HepG2 (cell line): ENCODE results near the gene LTA4H. TPM values are rescaled to one million over a fixed set of nuclear protein-coding genes. Genes with fewer than 3 reads are reported as not detected.
A peak's percentile ranks its signal among the peaks of the same experiment; 100 is the strongest.

Experiments used
- ATF4 ChIP-seq, 2 experiments: fragments of 450-650 bp in 1 of 2; sonication (generic) in 1 of 2; formaldehyde crosslinking; IDR thresholded peaks; 2 replicates each; pipeline versions ENCODE4 v1.5.0 to v1.8.0; 2020 to 2022; ENCODE audit warnings: mild to moderate bottlenecking in 1 of 2, missing genetic modification reagents in 1 of 2
- ERF ChIP-seq: IDR thresholded peaks from 2 replicates; pipeline ENCODE4 v1.6.1; 2018; ENCODE audit warnings: missing biosample characterization, missing genetic modification reagents
- GMEB2 ChIP-seq: IDR thresholded peaks from 2 replicates; pipeline ENCODE4 v1.6.1; 2016; ENCODE audit warnings: missing biosample characterization, missing genetic modification reagents, low read depth
- HES4 ChIP-seq: sonication (generic); formaldehyde crosslinking; IDR thresholded peaks from 2 replicates; pipeline ENCODE4 v1.9.0; 2021; ENCODE audit warnings: mild to moderate bottlenecking, missing genetic modification reagents, borderline replicate concordance
- JUND ChIP-seq: sonication (generic); formaldehyde crosslinking; IDR thresholded peaks from 2 replicates; pipeline ENCODE4 v1.8.0; 2022; ENCODE audit warnings: mild to moderate bottlenecking, missing genetic modification reagents
- KDM2A ChIP-seq: sonication (generic); formaldehyde crosslinking; IDR thresholded peaks from 2 replicates; pipeline ENCODE4 v1.4.0; 2020; ENCODE audit warnings: low read depth, missing genetic modification reagents, borderline replicate concordance
- MBNL3 ChIP-seq: fragments of 250-450 bp; sonication (Bioruptor Pico); conservative IDR thresholded peaks from 2 replicates; pipeline ENCODE4 v1.8.0; 2022; ENCODE audit warnings: mild to moderate bottlenecking, inconsistent platforms
- ONECUT2 ChIP-seq: sonication (generic); formaldehyde crosslinking; IDR thresholded peaks from 2 replicates; pipeline ENCODE4 v1.4.0; 2020; ENCODE audit warnings: missing genetic modification reagents
- REL ChIP-seq: sonication (generic); formaldehyde crosslinking; conservative IDR thresholded peaks from 2 replicates; pipeline ENCODE4 v1.8.0; 2022; ENCODE audit warnings: mild to moderate bottlenecking, missing genetic modification reagents, moderate library complexity
- SNRNP70 ChIP-seq: fragments of 200-400 bp; formaldehyde crosslinking; IDR thresholded peaks from 2 replicates; pipeline ENCODE4 v1.6.1; 2017; ENCODE audit warnings: mild to moderate bottlenecking, low read depth, low read length, moderate library complexity
- SOX5 ChIP-seq: IDR thresholded peaks from 2 replicates; pipeline ENCODE4 v1.6.1; 2016; ENCODE audit warnings: borderline replicate concordance
- SSRP1 ChIP-seq: IDR thresholded peaks from 2 replicates; pipeline ENCODE4 v1.6.1; 2016; ENCODE audit warnings: control low read depth
- STAT6 ChIP-seq: sonication (generic); formaldehyde crosslinking; IDR thresholded peaks from 2 replicates; pipeline ENCODE4 v1.4.0; 2020; ENCODE audit warnings: missing genetic modification reagents, mild to moderate bottlenecking, borderline replicate concordance
- ZNF280B ChIP-seq: sonication (generic); formaldehyde crosslinking; IDR thresholded peaks from 2 replicates; pipeline ENCODE4 v1.5.0; 2020; ENCODE audit warnings: missing genetic modification reagents, mild to moderate bottlenecking, borderline replicate concordance
- ZNF432 ChIP-seq: sonication (generic); formaldehyde crosslinking; IDR thresholded peaks from 2 replicates; pipeline ENCODE4 v1.5.0; 2020; ENCODE audit warnings: missing genetic modification reagents, mild to moderate bottlenecking, borderline replicate concordance
- ZNF580 ChIP-seq: IDR thresholded peaks from 2 replicates; pipeline ENCODE4 v1.6.1; 2016; ENCODE audit warnings: low read depth, borderline replicate concordance
- ZNF629 ChIP-seq: sonication (generic); formaldehyde crosslinking; conservative IDR thresholded peaks from 2 replicates; pipeline ENCODE4 v1.5.0; 2020; ENCODE audit warnings: missing genetic modification reagents
- ZNF670 ChIP-seq: sonication (generic); formaldehyde crosslinking; IDR thresholded peaks from 2 replicates; pipeline ENCODE4 v1.8.0; 2022; ENCODE audit warnings: mild to moderate bottlenecking, missing genetic modification reagents, borderline replicate concordance
- ZNF788 ChIP-seq: sonication (generic); formaldehyde crosslinking; IDR thresholded peaks from 2 replicates; pipeline ENCODE4 v1.5.0; 2020; ENCODE audit warnings: mild to moderate bottlenecking, missing genetic modification reagents, borderline replicate concordance
- polyA plus RNA-seq, 8 experiments: library from polyadenylated mRNA; depleted of rRNA in 3 of 8; stranded (reverse) in 7 of 8; unstranded in 1 of 8; fragments of >200 nt; fragmentation: Illumina TruSeq in 4 of 8; extraction: Trizol in 4 of 8; gene quantifications; 2 replicates each; pipeline versions ENCODE4 v1.2.1 to v1.2.3, GENCODE V29; 2011 to 2016; ENCODE audit warnings: low read depth in 4 of 8, missing spikeins in 1 of 8, mixed read lengths in 1 of 8; ENCODE audit not compliant: insufficient read depth in 1 of 8
- total RNA-seq, 5 experiments: library from RNA; depleted of rRNA; stranded (reverse); fragments of >200 nt; fragmentation: Illumina TruSeq; extraction: Trizol; gene quantifications; 2 replicates each; pipeline ENCODE4 v1.2.3, GENCODE V29; 2016; ENCODE audit warnings: low read depth in 1 of 5

Gene LTA4H
- total and polyA plus RNA-seq, 2 of the 13 experiments (the other 11 are each of a cell fraction or from before 2014, with no cell fraction given): 87.5 to 90.4 TPM

- TF ChIP-seq GMEB2 (CRISPR knock-in tag) (0 out of 2 replicates have a peak, but pooled peaks have one; percentile 9), HES4 (peak; percentile 67; the same call in 1 of the 2 replicates), ZNF788 (CRISPR knock-in tag) (peak; percentile 34; the same call in 1 of the 2 replicates), SSRP1 (CRISPR knock-in tag) (0 out of 2 replicates have a peak, but pooled peaks have one; percentile 34), JUND (CRISPR knock-in tag) (no peak), ZNF629 (CRISPR knock-in tag) (no peak), STAT6 (CRISPR knock-in tag) (peak; percentile 54; the same call in 1 of the 2 replicates), ATF4 (CRISPR knock-in tag; IDR thresholded peaks at IDR 0.05) (peak in 1 of 2 experiments; percentile 59; a peak in 1 of 4 replicates), ZNF670 (CRISPR knock-in tag) (peak; percentile 40; the same call in 1 of the 2 replicates), ZNF580 (CRISPR knock-in tag) (no peak), ZNF432 (CRISPR knock-in tag) (no peak), KDM2A (peak; percentile 47), REL (CRISPR knock-in tag) (peak; percentile 62), SOX5 (CRISPR knock-in tag) (no peak), ONECUT2 (peak; percentile 66), MBNL3 (CRISPR knock-in tag) (no peak), ZNF280B (no peak), ERF (CRISPR knock-in tag) (peak; percentile 84), SNRNP70 (no peak)
Measured at GRCh38 chr12:96035283-96036236, at the start of gene LTA4H (continued).
